Gastrocnemius medialis (tissue), 4 donors: ENCODE data around the gene SCAANT1.

Experiments used
- POLR2A ChIP-seq, 2 donors: fragments of 450-650 bp; IDR thresholded peaks; one replicate each; pipeline ENCODE4 v1.6.1; 2017; ENCODE audit warnings: antibody characterized with exemption in 2 of 2, mild to moderate bottlenecking in 2 of 2, moderate library complexity in 2 of 2
- TF ChIP-seq, protein P1 (sequence below), 5 experiments: fragments of 450-650 bp in 3 of 5; fragments of 200-600 bp in 2 of 5; sonication (generic) in 2 of 5; IDR thresholded peaks in 4 of 5; conservative IDR thresholded peaks in 1 of 5; 1 replicate in 4 of 5; 2 replicates in 1 of 5; pipeline ENCODE4 v1.5.1; 2016 to 2019; ENCODE audit warnings: antibody characterized with exemption in 5 of 5, mild to moderate bottlenecking in 3 of 5, moderate library complexity in 3 of 5

DNA sequence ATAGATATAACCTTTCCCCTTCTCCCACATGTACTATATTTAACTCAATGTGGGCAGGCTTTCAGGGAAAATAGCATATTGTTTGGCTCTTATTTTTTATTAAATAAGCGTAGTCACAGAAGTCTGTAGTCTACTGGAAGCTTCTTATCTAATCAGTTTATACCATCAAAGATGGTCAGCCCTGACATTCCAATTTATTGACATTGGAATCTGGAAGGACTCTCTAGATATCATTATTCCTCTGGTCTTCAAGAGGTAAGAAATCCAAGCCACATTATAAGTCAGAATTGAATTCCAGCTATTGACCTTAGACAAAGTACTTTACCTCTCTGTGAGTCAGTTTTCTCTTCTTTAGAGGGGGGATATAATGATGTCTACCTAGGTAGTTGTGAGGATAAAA is 38.5 kb upstream of the SCAANT1 start:
- TF ChIP-seq, protein P1, sequence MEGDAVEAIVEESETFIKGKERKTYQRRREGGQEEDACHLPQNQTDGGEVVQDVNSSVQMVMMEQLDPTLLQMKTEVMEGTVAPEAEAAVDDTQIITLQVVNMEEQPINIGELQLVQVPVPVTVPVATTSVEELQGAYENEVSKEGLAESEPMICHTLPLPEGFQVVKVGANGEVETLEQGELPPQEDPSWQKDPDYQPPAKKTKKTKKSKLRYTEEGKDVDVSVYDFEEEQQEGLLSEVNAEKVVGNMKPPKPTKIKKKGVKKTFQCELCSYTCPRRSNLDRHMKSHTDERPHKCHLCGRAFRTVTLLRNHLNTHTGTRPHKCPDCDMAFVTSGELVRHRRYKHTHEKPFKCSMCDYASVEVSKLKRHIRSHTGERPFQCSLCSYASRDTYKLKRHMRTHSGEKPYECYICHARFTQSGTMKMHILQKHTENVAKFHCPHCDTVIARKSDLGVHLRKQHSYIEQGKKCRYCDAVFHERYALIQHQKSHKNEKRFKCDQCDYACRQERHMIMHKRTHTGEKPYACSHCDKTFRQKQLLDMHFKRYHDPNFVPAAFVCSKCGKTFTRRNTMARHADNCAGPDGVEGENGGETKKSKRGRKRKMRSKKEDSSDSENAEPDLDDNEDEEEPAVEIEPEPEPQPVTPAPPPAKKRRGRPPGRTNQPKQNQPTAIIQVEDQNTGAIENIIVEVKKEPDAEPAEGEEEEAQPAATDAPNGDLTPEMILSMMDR (IDR thresholded peaks at IDR 0.05 in 4 of 5, conservative IDR thresholded peaks at IDR 0.05 in 1 of 5) = no peak
- no peak for TF ChIP-seq POLR2A (IDR thresholded peaks at IDR 0.05)
